K562 (cell line): ENCODE measurements around the gene GATM. TPM values are rescaled to one million over a fixed set of nuclear protein-coding genes. Genes with fewer than 3 reads are reported as not detected.
A peak's percentile ranks its signal among the peaks of the same experiment; 100 is the strongest.

ENCODE experiments used
- ATAC-seq: fragments of 200-7000 bp; cut with Tn5 transposase; 3 replicates; pipeline ENCODE4 v1.9.1; 2020; ENCODE audit warnings: moderate library complexity
- BruUV-seq: library from RNA; stranded (reverse); fragments of 400-500 nt; replicated peaks from 2 replicates; lab custom pipeline; 2021; lab: Mats Ljungman, UMichigan
- CTCF ChIA-PET: fragments of 300-600 bp; formaldehyde crosslinking; extraction: SDS; loops from one replicate; lab custom pipeline; 2021; ENCODE audit warnings: low intra/inter-chr PET ratio; lab: Yijun Ruan, JAX
- POLR2A ChIA-PET: fragments of 300-600, 350-650 bp; sonication (Branson Sonifier 250); formaldehyde crosslinking; extraction: SDS; loops from one replicate; lab custom pipeline; 2021; ENCODE audit warnings: antibody characterized with exemption, inconsistent platforms; lab: Yijun Ruan, JAX
- DNase-seq, 4 experiments: peaks; one replicate each; pipeline versions ENCODE4 v3.0.0 to v3.0.0-alpha.2; 2011 to 2018; ENCODE audit warnings: low spot score in 3 of 4, mixed read lengths in 3 of 4; ENCODE audit errors: extremely low read depth in 1 of 4
- FAIRE-seq: peaks from 2 replicates; lab custom pipeline; 2011; peaks lifted over from hg19 to GRCh38; lab: Jason Lieb, UNC
- H2AFZ ChIP-seq: 2 replicates; pipeline ENCODE4 v1.6.0; 2011; ENCODE audit warnings: low read depth, low read length, control low read depth, inconsistent platforms
- H3K27ac ChIP-seq: fragments of 200-600 bp; 3 replicates; pipeline ENCODE4 v1.8.0; 2011; ENCODE audit warnings: low read depth, mild to moderate bottlenecking, control low read depth, inconsistent platforms, low read length, moderate library complexity, mixed read lengths; ENCODE audit errors: extremely low read depth
- H3K27me3 ChIP-seq, 2 experiments: fragments of 300-600 bp in 1 of 2; 2 replicates in 1 of 2; 3 replicates in 1 of 2; pipeline versions ENCODE4 v1.6.0 to v1.8.0; 2011; ENCODE audit warnings: inconsistent platforms in 2 of 2, low read length in 2 of 2, mild to moderate bottlenecking in 1 of 2, mixed read lengths in 1 of 2, moderate library complexity in 1 of 2; ENCODE audit not compliant: control insufficient read depth in 2 of 2, insufficient read depth in 2 of 2
- H3K36me3 ChIP-seq: fragments of 300-600 bp; 3 replicates; pipeline ENCODE4 v1.8.0; 2011; ENCODE audit warnings: mild to moderate bottlenecking, low read length, inconsistent platforms; ENCODE audit not compliant: control insufficient read depth, insufficient read depth
- H3K4me1 ChIP-seq, 2 experiments: fragments of 200-600 bp in 1 of 2; replicated peaks in 1 of 2; 2 replicates in 1 of 2; 3 replicates in 1 of 2; pipeline versions ENCODE4 v1.5.1 to v1.8.0; 2011; ENCODE audit warnings: inconsistent platforms in 2 of 2, low read length in 2 of 2, mild to moderate bottlenecking in 1 of 2, mixed read lengths in 1 of 2, moderate library complexity in 1 of 2; ENCODE audit not compliant: control insufficient read depth in 2 of 2, insufficient read depth in 2 of 2
- H3K4me2 ChIP-seq: 2 replicates; pipeline ENCODE4 v1.6.1; 2011; ENCODE audit warnings: low read length, control low read depth, inconsistent platforms, mixed read lengths; ENCODE audit not compliant: insufficient read depth
- H3K4me3 ChIP-seq: fragments of 200-600 bp; sonication (generic), shearing (Covaris generic); 2 replicates; pipeline ENCODE4 v1.5.1; 2016; ENCODE audit warnings: control low read depth, inconsistent platforms
- H3K79me2 ChIP-seq: fragments of 200-600 bp; 3 replicates; pipeline ENCODE4 v1.8.0; 2011; ENCODE audit warnings: low read length, inconsistent platforms; ENCODE audit not compliant: control insufficient read depth, insufficient read depth
- H3K9ac ChIP-seq, 2 experiments: 2 replicates each; pipeline versions ENCODE4 v1.6.0 to v1.6.1; 2011; ENCODE audit warnings: low read depth in 2 of 2, low read length in 2 of 2, control low read depth in 1 of 2, inconsistent platforms in 1 of 2, mild to moderate bottlenecking in 1 of 2, mixed read lengths in 1 of 2; ENCODE audit not compliant: insufficient read depth in 1 of 2
- H3K9me1 ChIP-seq: one replicate; pipeline ENCODE4 v1.6.0; 2011; ENCODE audit warnings: inconsistent platforms, mild to moderate bottlenecking, low read length, moderate library complexity; ENCODE audit not compliant: control insufficient read depth, insufficient read depth
- H3K9me3 ChIP-seq: replicated peaks from 2 replicates; pipeline ENCODE4 v1.5.1; 2011; ENCODE audit warnings: low read depth, low read length, inconsistent platforms; ENCODE audit not compliant: control insufficient read depth, insufficient read depth
- H4K20me1 ChIP-seq: replicated peaks from 2 replicates; pipeline ENCODE4 v1.6.1; 2011; ENCODE audit warnings: low read length, inconsistent platforms, mixed read lengths; ENCODE audit not compliant: control insufficient read depth, insufficient read depth
- CREBBP ChIP-seq: IDR thresholded peaks from one replicate; pipeline ENCODE4 v1.6.1; 2012; ENCODE audit warnings: low read depth, mild to moderate bottlenecking, control low read depth, inconsistent platforms, low read length
- DDX20 ChIP-seq: fragments of 450-650 bp; IDR thresholded peaks from 2 replicates; pipeline ENCODE4 v1.6.1; 2016; ENCODE audit warnings: missing genetic modification characterization, low read depth, mild to moderate bottlenecking, missing compliant biosample characterization, moderate library complexity
- ESRRB ChIP-seq: fragments of 250-450 bp; sonication (Bioruptor Pico); IDR thresholded peaks from 2 replicates; pipeline ENCODE4 v1.5.0; 2020; ENCODE audit warnings: mild to moderate bottlenecking, moderate library complexity, borderline replicate concordance
- POLR2AphosphoS5 ChIP-seq: IDR thresholded peaks from 2 replicates; pipeline ENCODE4 v1.6.1; 2011; ENCODE audit warnings: mild to moderate bottlenecking, low read depth, low read length, moderate library complexity; ENCODE audit not compliant: control insufficient read depth, insufficient read depth
- whole genome bisulfite sequencing: fragments of 100-300 bp; shearing (Covaris generic); methylation state at CpG from one replicate; pipeline ENCODE4 v1.1.6; 2016; ENCODE audit warnings: low coverage, mixed read lengths; ENCODE audit not compliant: insufficient coverage; ENCODE audit errors: missing lambda C conversion rate; 5-methylcytosine and 5-hydroxymethylcytosine counted together
- in situ Hi-C: fragments of 300-500 bp; cut with MboI; formaldehyde crosslinking; loops from 4 replicates; pipeline ENCODE4 v1.15.0; 2018; ENCODE audit warnings: inconsistent platforms, mixed read lengths
- intact Hi-C: fragments of 100-400 bp; cut with micrococcal nuclease; formaldehyde crosslinking; loops from 2 replicates; pipeline ENCODE4 v1.14.2; 2022
- polyA plus RNA-seq, 8 experiments: library from polyadenylated mRNA; depleted of rRNA in 4 of 8; stranded (reverse) in 5 of 8; unstranded in 3 of 8; fragments of >200 nt; fragmentation: Nextera tagmentation in 2 of 8; fragmentation: Illumina TruSeq in 1 of 8; extraction: Ambion mirVana in 2 of 8; extraction: Trizol in 1 of 8; gene quantifications; 2 replicates each; pipeline versions ENCODE4 v1.2.1 to v1.2.3, GENCODE V29; 2011 to 2014; ENCODE audit warnings: inconsistent platforms in 1 of 8, missing spikeins in 1 of 8
- total RNA-seq, 7 experiments: library from RNA; depleted of rRNA in 6 of 7; stranded (reverse); fragments of >200 nt in 6 of 7; fragmentation: Illumina TruSeq in 2 of 7; extraction: Trizol in 2 of 7; gene quantifications; 2 replicates each; pipeline versions ENCODE4 v1.2.1 to v1.2.3, GENCODE V29; 2011 to 2021; ENCODE audit warnings: low replicate concordance in 1 of 7
- TF ChIP-seq, protein P1 (sequence below): fragments of 450-650 bp; IDR thresholded peaks from 2 replicates; pipeline ENCODE4 v1.6.1; 2017; ENCODE audit warnings: antibody characterized with exemption, mild to moderate bottlenecking

The GATM gene
- total and polyA plus RNA-seq, 9 of the 15 experiments (the other 6 are each of a cell fraction or from before 2014, with no cell fraction given): 0.11 to 1.1 (median 0.65) TPM

DNA sequence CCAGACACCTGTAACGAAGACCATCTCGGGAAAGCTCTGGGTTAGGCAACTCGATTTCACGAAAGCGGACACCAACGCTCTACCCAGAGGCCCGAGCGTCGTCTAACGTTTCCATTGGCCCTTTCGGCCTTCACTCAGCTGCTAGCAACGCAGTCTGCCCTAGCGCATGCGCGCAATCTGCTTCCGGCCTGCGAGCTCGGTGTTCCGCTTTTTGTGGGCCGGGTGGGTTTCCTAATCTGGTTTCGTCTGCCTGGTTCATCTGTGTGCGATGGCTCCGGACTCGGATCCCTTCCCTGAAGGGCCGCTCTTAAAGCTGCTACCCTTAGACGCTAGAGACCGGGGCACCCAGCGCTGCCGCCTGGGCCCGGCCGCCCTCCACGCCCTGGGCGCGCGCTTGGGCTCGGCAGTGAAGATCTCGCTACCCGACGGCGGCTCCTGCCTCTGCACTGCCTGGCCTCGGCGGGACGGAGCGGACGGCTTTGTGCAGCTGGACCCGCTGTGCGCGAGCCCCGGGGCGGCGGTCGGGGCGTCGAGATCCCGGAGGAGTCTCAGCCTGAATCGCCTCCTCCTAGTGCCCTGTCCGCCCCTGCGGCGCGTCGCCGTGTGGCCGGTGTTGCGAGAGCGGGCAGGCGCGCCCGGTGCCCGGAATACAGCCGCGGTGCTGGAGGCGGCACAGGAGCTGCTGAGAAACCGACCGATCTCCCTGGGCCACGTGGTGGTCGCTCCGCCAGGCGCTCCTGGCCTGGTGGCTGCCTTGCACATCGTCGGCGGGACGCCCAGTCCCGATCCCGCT lies 24.0 kb upstream of the GATM start:
- Histone ChIP-seq H3K27me3 (no peaks in the 10 kb centered on the region), H4K20me1 (no peaks in the 10 kb centered on the region), H3K9me1 (no peaks in the 10 kb centered on the region), H3K27ac (peak overlapping the region; percentile 88), H3K36me3 (peaks cover 21% of the 10 kb centered on the region), H2AFZ (peak overlapping the region; percentile 98), H3K4me2 (peak overlapping the region; percentile 87), H3K9me3 (no peaks in the 10 kb centered on the region), H3K9ac (peak overlapping the region; percentile 88 to 99), H3K4me1 (peaks cover 11 to 12% of the 10 kb centered on the region in 2 experiments; a peak in 2 of 5 replicates), H3K79me2 (peaks cover 47% of the 10 kb centered on the region), H3K4me3 (peak overlapping the region; percentile 94)
- in situ Hi-C loops (no loop called here), intact Hi-C loops (loop anchor here (2.0 to 5.0 kb wide), 2 partner anchors 204 to 240 kb away; no protein-coding TSS in a partner anchor)
- TSS peak; percentile 34 for BruUV-seq
- ATAC-seq: peak; percentile 94
- WGBS: 0% methylated on average over 73 of the region's 84 CpGs
- peak; percentile 99 for FAIRE-seq
- POLR2A ChIA-PET: interaction anchor here (0.5 to 1.9 kb wide), 16 partner anchors 8 to 231 kb away, joined by 3 to 11 read pairs (median 3); partner anchors contain the start of gene BLOC1S6
- CTCF ChIA-PET: interaction anchor here (1.0 kb wide), 1 partner anchor 55 kb away, joined by 3 read pairs; no protein-coding TSS in a partner anchor
- DNase-seq: peak; percentile 96 to 99 (median 98)
- no peak for TF ChIP-seq CREBBP
- TF ChIP-seq, protein P1, sequence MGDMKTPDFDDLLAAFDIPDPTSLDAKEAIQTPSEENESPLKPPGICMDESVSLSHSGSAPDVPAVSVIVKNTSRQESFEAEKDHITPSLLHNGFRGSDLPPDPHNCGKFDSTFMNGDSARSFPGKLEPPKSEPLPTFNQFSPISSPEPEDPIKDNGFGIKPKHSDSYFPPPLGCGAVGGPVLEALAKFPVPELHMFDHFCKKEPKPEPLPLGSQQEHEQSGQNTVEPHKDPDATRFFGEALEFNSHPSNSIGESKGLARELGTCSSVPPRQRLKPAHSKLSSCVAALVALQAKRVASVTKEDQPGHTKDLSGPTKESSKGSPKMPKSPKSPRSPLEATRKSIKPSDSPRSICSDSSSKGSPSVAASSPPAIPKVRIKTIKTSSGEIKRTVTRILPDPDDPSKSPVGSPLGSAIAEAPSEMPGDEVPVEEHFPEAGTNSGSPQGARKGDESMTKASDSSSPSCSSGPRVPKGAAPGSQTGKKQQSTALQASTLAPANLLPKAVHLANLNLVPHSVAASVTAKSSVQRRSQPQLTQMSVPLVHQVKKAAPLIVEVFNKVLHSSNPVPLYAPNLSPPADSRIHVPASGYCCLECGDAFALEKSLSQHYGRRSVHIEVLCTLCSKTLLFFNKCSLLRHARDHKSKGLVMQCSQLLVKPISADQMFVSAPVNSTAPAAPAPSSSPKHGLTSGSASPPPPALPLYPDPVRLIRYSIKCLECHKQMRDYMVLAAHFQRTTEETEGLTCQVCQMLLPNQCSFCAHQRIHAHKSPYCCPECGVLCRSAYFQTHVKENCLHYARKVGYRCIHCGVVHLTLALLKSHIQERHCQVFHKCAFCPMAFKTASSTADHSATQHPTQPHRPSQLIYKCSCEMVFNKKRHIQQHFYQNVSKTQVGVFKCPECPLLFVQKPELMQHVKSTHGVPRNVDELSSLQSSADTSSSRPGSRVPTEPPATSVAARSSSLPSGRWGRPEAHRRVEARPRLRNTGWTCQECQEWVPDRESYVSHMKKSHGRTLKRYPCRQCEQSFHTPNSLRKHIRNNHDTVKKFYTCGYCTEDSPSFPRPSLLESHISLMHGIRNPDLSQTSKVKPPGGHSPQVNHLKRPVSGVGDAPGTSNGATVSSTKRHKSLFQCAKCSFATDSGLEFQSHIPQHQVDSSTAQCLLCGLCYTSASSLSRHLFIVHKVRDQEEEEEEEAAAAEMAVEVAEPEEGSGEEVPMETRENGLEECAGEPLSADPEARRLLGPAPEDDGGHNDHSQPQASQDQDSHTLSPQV: no peak
- no peak for TF ChIP-seq DDX20 (tag)
- peak; percentile 90 for TF ChIP-seq POLR2AphosphoS5
- no peak for TF ChIP-seq ESRRB (CRISPR knock-in tag)
